ENCODE data around the gene TNK1. TPM values are rescaled to one million over a fixed set of nuclear protein-coding genes. Genes with fewer than 3 reads are reported as not detected.

TNK1 gene
- total and polyA plus RNA-seq, 2 of the 8 experiments (the other 6 are each of a cell fraction or from before 2014, with no cell fraction given), result 7.6 to 9.5 TPM

DNA sequence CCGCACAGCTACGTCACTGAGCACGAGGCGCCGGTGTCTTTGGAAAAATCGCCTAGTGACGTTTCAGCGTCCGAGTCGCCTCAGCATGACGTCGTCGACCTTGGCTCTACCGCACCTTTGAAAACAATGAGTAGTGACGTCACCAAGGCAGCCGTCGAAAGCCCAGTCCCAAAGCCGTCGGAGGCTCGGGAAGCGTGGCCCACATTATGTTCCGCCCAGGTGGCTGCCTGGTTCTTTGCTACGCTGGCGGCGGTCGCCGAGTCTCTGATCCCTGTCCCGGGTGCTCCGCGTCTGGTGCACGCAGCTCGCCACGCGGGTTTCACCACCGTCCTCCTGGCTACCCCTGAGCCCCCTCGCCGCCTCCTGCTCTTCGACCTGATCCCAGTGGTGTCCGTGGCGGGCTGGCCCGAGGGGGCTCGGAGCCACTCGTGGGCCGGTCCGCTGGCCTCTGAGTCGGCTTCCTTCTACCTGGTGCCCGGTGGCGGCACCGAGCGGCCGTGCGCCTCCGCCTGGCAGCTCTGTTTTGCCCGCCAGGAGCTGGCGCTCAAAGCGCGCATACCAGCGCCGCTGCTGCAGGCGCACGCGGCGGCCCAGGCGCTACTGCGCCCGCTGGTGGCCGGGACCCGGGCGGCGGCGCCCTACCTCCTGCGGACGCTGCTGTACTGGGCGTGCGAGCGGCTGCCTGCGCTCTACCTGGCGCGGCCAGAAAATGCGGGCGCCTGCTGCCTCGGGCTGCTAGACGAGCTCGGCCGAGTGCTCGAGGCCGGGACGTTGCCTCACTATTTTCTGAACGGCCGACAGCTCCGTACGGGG lies 55.9 kb downstream of the TNK1 start (continued):
- TF ChIP-seq, protein P1, sequence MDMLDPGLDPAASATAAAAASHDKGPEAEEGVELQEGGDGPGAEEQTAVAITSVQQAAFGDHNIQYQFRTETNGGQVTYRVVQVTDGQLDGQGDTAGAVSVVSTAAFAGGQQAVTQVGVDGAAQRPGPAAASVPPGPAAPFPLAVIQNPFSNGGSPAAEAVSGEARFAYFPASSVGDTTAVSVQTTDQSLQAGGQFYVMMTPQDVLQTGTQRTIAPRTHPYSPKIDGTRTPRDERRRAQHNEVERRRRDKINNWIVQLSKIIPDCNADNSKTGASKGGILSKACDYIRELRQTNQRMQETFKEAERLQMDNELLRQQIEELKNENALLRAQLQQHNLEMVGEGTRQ (IDR thresholded peaks at IDR 0.05; ENCODE audit: low read length), result no peak
- TF ChIP-seq YY1 (IDR thresholded peaks at IDR 0.05; ENCODE audit: low read depth, low read length) (peak; percentile 79), CHD1 (IDR thresholded peaks at IDR 0.05; ENCODE audit: low read depth, low read length) (peak; percentile 9; the same call in 1 of the 2 replicates), EGR1 (IDR thresholded peaks at IDR 0.05; ENCODE audit: borderline replicate concordance, low read depth, low read length) (0 out of 2 replicates have a peak, but pooled peaks have one; percentile 15), GABPA (IDR thresholded peaks at IDR 0.05; ENCODE audit: borderline replicate concordance, insufficient read depth, low read length) (no peak), CTBP2 (IDR thresholded peaks at IDR 0.05; ENCODE audit: borderline replicate concordance, insufficient read depth, insufficient read length, low read length) (peak; percentile 83), GTF2F1 (IDR thresholded peaks at IDR 0.05; ENCODE audit: borderline replicate concordance, low read depth, low read length) (no peak), KDM1A (IDR thresholded peaks at IDR 0.05; ENCODE audit: borderline replicate concordance, low read length) (no peak), POLR2A (IDR thresholded peaks at IDR 0.05; ENCODE audit: control extremely low read depth in 1 of 2, low read depth in 2 of 2, low read length in 2 of 2) (no peak; a peak in 1 of 3 replicates), SP1 (IDR thresholded peaks at IDR 0.05; ENCODE audit: low read depth, low read length) (no peak), SRF (IDR thresholded peaks at IDR 0.05; ENCODE audit: low read depth, low read length) (no peak), CBX8 (IDR thresholded peaks at IDR 0.05; ENCODE audit: borderline replicate concordance, low read depth, low read length) (no peak), RXRA (IDR thresholded peaks at IDR 0.05; ENCODE audit: insufficient read depth, low read depth, low read length) (no peak), POLR2AphosphoS5 (IDR thresholded peaks at IDR 0.05; ENCODE audit: low read depth, low read length) (no peak; the same call in none of the 2 replicates), EP300 (IDR thresholded peaks at IDR 0.05; ENCODE audit: borderline replicate concordance in 1 of 2, low read depth in 2 of 2, low read length in 2 of 2) (peak; percentile 15 to 71; a peak in 2 of 3 replicates), CHD2 (IDR thresholded peaks at IDR 0.05; ENCODE audit: low read length) (peak; percentile 15; the same call in 1 of the 2 replicates), BACH1 (IDR thresholded peaks at IDR 0.05; ENCODE audit: low read length) (no peak), SUZ12 (IDR thresholded peaks at IDR 0.05; ENCODE audit: low read length) (no peak), JUN (IDR thresholded peaks at IDR 0.05; ENCODE audit: low read depth, low read length) (0 out of 2 replicates have a peak, but pooled peaks have one; percentile 19), SP4 (IDR thresholded peaks at IDR 0.05; ENCODE audit: low read length) (no peak), TCF12 (IDR thresholded peaks at IDR 0.05; ENCODE audit: low read depth, low read length) (peak; percentile 59; the same call in 1 of the 2 replicates)
- TF ChIP-seq, protein P2, sequence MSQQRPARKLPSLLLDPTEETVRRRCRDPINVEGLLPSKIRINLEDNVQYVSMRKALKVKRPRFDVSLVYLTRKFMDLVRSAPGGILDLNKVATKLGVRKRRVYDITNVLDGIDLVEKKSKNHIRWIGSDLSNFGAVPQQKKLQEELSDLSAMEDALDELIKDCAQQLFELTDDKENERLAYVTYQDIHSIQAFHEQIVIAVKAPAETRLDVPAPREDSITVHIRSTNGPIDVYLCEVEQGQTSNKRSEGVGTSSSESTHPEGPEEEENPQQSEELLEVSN (IDR thresholded peaks at IDR 0.05), result peak; percentile 58
